K562 (cell line): ENCODE results near the gene FRMPD2. TPM values are rescaled to one million over a fixed set of nuclear protein-coding genes. Genes with fewer than 3 reads are reported as not detected.

Experiments
- ATAC-seq: fragments of 200-7000 bp; cut with Tn5 transposase; 3 replicates; pipeline ENCODE4 v1.9.1; 2020; ENCODE audit warnings: moderate library complexity
- BruUV-seq: library from RNA; stranded (reverse); fragments of 400-500 nt; replicated peaks from 2 replicates; lab custom pipeline; 2021; lab: Mats Ljungman, UMichigan
- CTCF ChIA-PET: fragments of 300-600 bp; formaldehyde crosslinking; extraction: SDS; loops from one replicate; lab custom pipeline; 2021; ENCODE audit warnings: low intra/inter-chr PET ratio; lab: Yijun Ruan, JAX
- POLR2A ChIA-PET: fragments of 300-600, 350-650 bp; sonication (Branson Sonifier 250); formaldehyde crosslinking; extraction: SDS; loops from one replicate; lab custom pipeline; 2021; ENCODE audit warnings: antibody characterized with exemption, inconsistent platforms; lab: Yijun Ruan, JAX
- DNase-seq, 4 experiments: peaks; one replicate each; pipeline versions ENCODE4 v3.0.0 to v3.0.0-alpha.2; 2011 to 2018; ENCODE audit warnings: low spot score in 3 of 4, mixed read lengths in 3 of 4; ENCODE audit errors: extremely low read depth in 1 of 4
- FAIRE-seq: peaks from 2 replicates; lab custom pipeline; 2011; peaks lifted over from hg19 to GRCh38; lab: Jason Lieb, UNC
- H2AFZ ChIP-seq: 2 replicates; pipeline ENCODE4 v1.6.0; 2011; ENCODE audit warnings: low read depth, low read length, control low read depth, inconsistent platforms
- H3K27ac ChIP-seq: fragments of 200-600 bp; 3 replicates; pipeline ENCODE4 v1.8.0; 2011; ENCODE audit warnings: low read depth, mild to moderate bottlenecking, control low read depth, inconsistent platforms, low read length, moderate library complexity, mixed read lengths; ENCODE audit errors: extremely low read depth
- H3K27me3 ChIP-seq, 2 experiments: fragments of 300-600 bp in 1 of 2; 2 replicates in 1 of 2; 3 replicates in 1 of 2; pipeline versions ENCODE4 v1.6.0 to v1.8.0; 2011; ENCODE audit warnings: inconsistent platforms in 2 of 2, low read length in 2 of 2, mild to moderate bottlenecking in 1 of 2, mixed read lengths in 1 of 2, moderate library complexity in 1 of 2; ENCODE audit not compliant: control insufficient read depth in 2 of 2, insufficient read depth in 2 of 2
- H3K36me3 ChIP-seq: fragments of 300-600 bp; 3 replicates; pipeline ENCODE4 v1.8.0; 2011; ENCODE audit warnings: mild to moderate bottlenecking, low read length, inconsistent platforms; ENCODE audit not compliant: control insufficient read depth, insufficient read depth
- H3K4me1 ChIP-seq, 2 experiments: fragments of 200-600 bp in 1 of 2; replicated peaks in 1 of 2; 2 replicates in 1 of 2; 3 replicates in 1 of 2; pipeline versions ENCODE4 v1.5.1 to v1.8.0; 2011; ENCODE audit warnings: inconsistent platforms in 2 of 2, low read length in 2 of 2, mild to moderate bottlenecking in 1 of 2, mixed read lengths in 1 of 2, moderate library complexity in 1 of 2; ENCODE audit not compliant: control insufficient read depth in 2 of 2, insufficient read depth in 2 of 2
- H3K4me2 ChIP-seq: 2 replicates; pipeline ENCODE4 v1.6.1; 2011; ENCODE audit warnings: low read length, control low read depth, inconsistent platforms, mixed read lengths; ENCODE audit not compliant: insufficient read depth
- H3K4me3 ChIP-seq: fragments of 200-600 bp; sonication (generic), shearing (Covaris generic); 2 replicates; pipeline ENCODE4 v1.5.1; 2016; ENCODE audit warnings: control low read depth, inconsistent platforms
- H3K79me2 ChIP-seq: fragments of 200-600 bp; 3 replicates; pipeline ENCODE4 v1.8.0; 2011; ENCODE audit warnings: low read length, inconsistent platforms; ENCODE audit not compliant: control insufficient read depth, insufficient read depth
- H3K9ac ChIP-seq, 2 experiments: 2 replicates each; pipeline versions ENCODE4 v1.6.0 to v1.6.1; 2011; ENCODE audit warnings: low read depth in 2 of 2, low read length in 2 of 2, control low read depth in 1 of 2, inconsistent platforms in 1 of 2, mild to moderate bottlenecking in 1 of 2, mixed read lengths in 1 of 2; ENCODE audit not compliant: insufficient read depth in 1 of 2
- H3K9me1 ChIP-seq: one replicate; pipeline ENCODE4 v1.6.0; 2011; ENCODE audit warnings: inconsistent platforms, mild to moderate bottlenecking, low read length, moderate library complexity; ENCODE audit not compliant: control insufficient read depth, insufficient read depth
- H3K9me3 ChIP-seq: replicated peaks from 2 replicates; pipeline ENCODE4 v1.5.1; 2011; ENCODE audit warnings: low read depth, low read length, inconsistent platforms; ENCODE audit not compliant: control insufficient read depth, insufficient read depth
- H4K20me1 ChIP-seq: replicated peaks from 2 replicates; pipeline ENCODE4 v1.6.1; 2011; ENCODE audit warnings: low read length, inconsistent platforms, mixed read lengths; ENCODE audit not compliant: control insufficient read depth, insufficient read depth
- ARID1B ChIP-seq: fragments of 450-650 bp; IDR thresholded peaks from 2 replicates; pipeline ENCODE4 v1.6.1; 2016; ENCODE audit warnings: antibody characterized with exemption, mild to moderate bottlenecking, inconsistent platforms
- BRCA1 ChIP-seq, 2 experiments: fragments of 450-650 bp in 1 of 2; sonication (generic) in 1 of 2; formaldehyde crosslinking in 1 of 2; IDR thresholded peaks; 2 replicates each; pipeline versions ENCODE4 v1.5.0 to v1.6.1; 2017 to 2020; ENCODE audit warnings: mild to moderate bottlenecking in 1 of 2, missing genetic modification reagents in 1 of 2
- HDAC6 ChIP-seq: IDR thresholded peaks from 2 replicates; pipeline ENCODE4 v1.6.1; 2012; ENCODE audit warnings: low read depth, mild to moderate bottlenecking, control low read depth, inconsistent platforms, low read length, moderate library complexity
- KDM2B ChIP-seq: fragments of 250-450 bp; sonication (Bioruptor Pico); IDR thresholded peaks from 2 replicates; pipeline ENCODE4 v1.8.0; 2021; ENCODE audit warnings: mild to moderate bottlenecking, moderate library complexity
- TFAM ChIP-seq: fragments of 250-450 bp; sonication (Bioruptor Pico); conservative IDR thresholded peaks from 2 replicates; pipeline ENCODE4 v1.5.0; 2021; ENCODE audit warnings: mild to moderate bottlenecking, moderate library complexity
- ZNF586 ChIP-seq: fragments of 450-650 bp; formaldehyde crosslinking; conservative IDR thresholded peaks from 2 replicates; pipeline ENCODE4 v1.4.0; 2020; ENCODE audit warnings: mild to moderate bottlenecking, moderate library complexity
- WGBS: fragments of 100-300 bp; shearing (Covaris generic); methylation state at CpG from one replicate; pipeline ENCODE4 v1.1.6; 2016; ENCODE audit warnings: low coverage, mixed read lengths; ENCODE audit not compliant: insufficient coverage; ENCODE audit errors: missing lambda C conversion rate; 5-methylcytosine and 5-hydroxymethylcytosine counted together
- in situ Hi-C: fragments of 300-500 bp; cut with MboI; formaldehyde crosslinking; loops from 4 replicates; pipeline ENCODE4 v1.15.0; 2018; ENCODE audit warnings: inconsistent platforms, mixed read lengths
- intact Hi-C: fragments of 100-400 bp; cut with micrococcal nuclease; formaldehyde crosslinking; loops from 2 replicates; pipeline ENCODE4 v1.14.2; 2022
- polyA plus RNA-seq, 8 experiments: library from polyadenylated mRNA; depleted of rRNA in 4 of 8; stranded (reverse) in 5 of 8; unstranded in 3 of 8; fragments of >200 nt; fragmentation: Nextera tagmentation in 2 of 8; fragmentation: Illumina TruSeq in 1 of 8; extraction: Ambion mirVana in 2 of 8; extraction: Trizol in 1 of 8; gene quantifications; 2 replicates each; pipeline versions ENCODE4 v1.2.1 to v1.2.3, GENCODE V29; 2011 to 2014; ENCODE audit warnings: inconsistent platforms in 1 of 8, missing spikeins in 1 of 8
- total RNA-seq, 7 experiments: library from RNA; depleted of rRNA in 6 of 7; stranded (reverse); fragments of >200 nt in 6 of 7; fragmentation: Illumina TruSeq in 2 of 7; extraction: Trizol in 2 of 7; gene quantifications; 2 replicates each; pipeline versions ENCODE4 v1.2.1 to v1.2.3, GENCODE V29; 2011 to 2021; ENCODE audit warnings: low replicate concordance in 1 of 7
- TF ChIP-seq, protein P1 (sequence below): fragments of 450-650 bp; IDR thresholded peaks from 2 replicates; pipeline ENCODE4 v1.6.1; 2016; ENCODE audit warnings: low read depth, mild to moderate bottlenecking, moderate library complexity
- TF ChIP-seq, protein P2 (sequence below), 3 experiments: IDR thresholded peaks in 2 of 3; conservative IDR thresholded peaks in 1 of 3; 2 replicates each; pipeline ENCODE4 v1.5.1; 2011 to 2012; ENCODE audit warnings: low read length in 3 of 3, mild to moderate bottlenecking in 3 of 3, control low read depth in 2 of 3, improper control_type of control experiment in 1 of 3, inconsistent platforms in 1 of 3, low read depth in 1 of 3, mixed read lengths in 1 of 3, moderate library complexity in 1 of 3; ENCODE audit not compliant: insufficient read depth in 2 of 3

FRMPD2 gene
- total and polyA plus RNA-seq, 9 of the 15 experiments (the other 6 are each of a cell fraction or from before 2014, with no cell fraction given) = 0.12 to 0.95 (median 0.33) TPM

DNA sequence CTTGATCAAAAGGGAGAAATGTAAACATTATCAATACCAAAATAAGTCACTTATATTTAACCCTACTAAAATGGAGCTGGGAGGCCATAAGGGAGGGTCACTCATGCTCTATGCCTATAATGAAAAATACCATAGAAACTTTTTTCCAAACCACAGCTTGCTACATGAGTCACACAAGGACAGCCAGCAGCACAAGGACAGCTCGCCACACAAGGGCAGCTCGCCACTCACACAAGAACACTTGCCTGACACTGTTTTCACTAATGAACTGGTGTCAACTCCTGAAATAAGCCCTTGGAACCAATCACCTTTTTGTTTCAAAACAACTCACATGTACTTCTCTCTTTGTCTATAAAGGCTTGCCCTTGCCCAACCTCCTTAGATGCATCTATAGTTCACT is 43.3 kb downstream of the FRMPD2 start:
- H3K27me3 ChIP-seq = 0 out of 5 replicates have a peak, but pooled peaks cover 0 to 13% of the 10 kb centered on the region in 2 experiments
- H3K9me3 ChIP-seq = no peaks in the 10 kb centered on the region
- POLR2A ChIA-PET = no interaction called here
- H3K9ac ChIP-seq = no peak overlapping the region
- no peak overlapping the region for H3K27ac ChIP-seq
- H3K4me1 ChIP-seq = no peaks in the 10 kb centered on the region
- in situ Hi-C loops (no loop called here), intact Hi-C loops (no loop called here)
- H2AFZ ChIP-seq = no peak overlapping the region
- H4K20me1 ChIP-seq = no peaks in the 10 kb centered on the region
- no peak overlapping the region for H3K4me2 ChIP-seq
- no peaks in the 10 kb centered on the region for H3K36me3 ChIP-seq
- no peak for TF ChIP-seq HDAC6
- TF ChIP-seq BRCA1 (IDR thresholded peaks at IDR 0.05) = no peak
- no peak for TF ChIP-seq BRCA1 (CRISPR knock-in tag; IDR thresholded peaks at IDR 0.05)
- TF ChIP-seq, protein P1, sequence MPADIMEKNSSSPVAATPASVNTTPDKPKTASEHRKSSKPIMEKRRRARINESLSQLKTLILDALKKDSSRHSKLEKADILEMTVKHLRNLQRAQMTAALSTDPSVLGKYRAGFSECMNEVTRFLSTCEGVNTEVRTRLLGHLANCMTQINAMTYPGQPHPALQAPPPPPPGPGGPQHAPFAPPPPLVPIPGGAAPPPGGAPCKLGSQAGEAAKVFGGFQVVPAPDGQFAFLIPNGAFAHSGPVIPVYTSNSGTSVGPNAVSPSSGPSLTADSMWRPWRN = no peak
- no peak for TF ChIP-seq TFAM (CRISPR knock-in tag)
- TF ChIP-seq KDM2B (CRISPR knock-in tag) = no peak
- no peak for TF ChIP-seq ARID1B
- TF ChIP-seq, protein P2, sequence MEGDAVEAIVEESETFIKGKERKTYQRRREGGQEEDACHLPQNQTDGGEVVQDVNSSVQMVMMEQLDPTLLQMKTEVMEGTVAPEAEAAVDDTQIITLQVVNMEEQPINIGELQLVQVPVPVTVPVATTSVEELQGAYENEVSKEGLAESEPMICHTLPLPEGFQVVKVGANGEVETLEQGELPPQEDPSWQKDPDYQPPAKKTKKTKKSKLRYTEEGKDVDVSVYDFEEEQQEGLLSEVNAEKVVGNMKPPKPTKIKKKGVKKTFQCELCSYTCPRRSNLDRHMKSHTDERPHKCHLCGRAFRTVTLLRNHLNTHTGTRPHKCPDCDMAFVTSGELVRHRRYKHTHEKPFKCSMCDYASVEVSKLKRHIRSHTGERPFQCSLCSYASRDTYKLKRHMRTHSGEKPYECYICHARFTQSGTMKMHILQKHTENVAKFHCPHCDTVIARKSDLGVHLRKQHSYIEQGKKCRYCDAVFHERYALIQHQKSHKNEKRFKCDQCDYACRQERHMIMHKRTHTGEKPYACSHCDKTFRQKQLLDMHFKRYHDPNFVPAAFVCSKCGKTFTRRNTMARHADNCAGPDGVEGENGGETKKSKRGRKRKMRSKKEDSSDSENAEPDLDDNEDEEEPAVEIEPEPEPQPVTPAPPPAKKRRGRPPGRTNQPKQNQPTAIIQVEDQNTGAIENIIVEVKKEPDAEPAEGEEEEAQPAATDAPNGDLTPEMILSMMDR (IDR thresholded peaks at IDR 0.05 in 2 of 3, conservative IDR thresholded peaks at IDR 0.05 in 1 of 3; ENCODE audit: insufficient read depth in 2 of 3, low read depth in 1 of 3, low read length in 3 of 3) = no peak
- no peak for TF ChIP-seq ZNF586 (CRISPR knock-in tag)
- no peak overlapping the region for H3K4me3 ChIP-seq
- no peak for DNase-seq
- whole genome bisulfite sequencing = 0% methylated on average over 2 of the region's 2 CpGs
- ATAC-seq = no peak
- FAIRE-seq = no peak
- CTCF ChIA-PET = no interaction called here
- H3K79me2 ChIP-seq = no peaks in the 10 kb centered on the region
- no peaks in the 10 kb centered on the region for H3K9me1 ChIP-seq
- no TSS peak for BruUV-seq
